Activated gamma-delta T cell treated with Interleukin-2 at 50 U/mL for 16 hours (primary cell): Measurements from ENCODE around the gene FAM222A.
"Not testable (repeated sequence)": the region's sequence is repeated elsewhere in the genome, so short reads cannot be mapped to it uniquely, and the experiment has no call there.

Experiments
- DNase-seq: peaks from one replicate; pipeline ENCODE4 v3.0.0-alpha.2; 2020

FAM222A gene

GRCh38 chr12:109694629-109695028, 19.0 kb upstream of the FAM222A start:
- DNase-seq: not testable (repeated sequence)

- no peak for DNase-seq
Measured at GRCh38 chr12:109695416-109695815, 18.2 kb upstream of the FAM222A start.

- DNase-seq: no peak
Measured at GRCh38 chr12:109695961-109696461, 17.6 kb upstream of the FAM222A start.

- no peak for DNase-seq
Measured at GRCh38 chr12:109696485-109697269, 16.9 kb upstream of the FAM222A start.

GRCh38 chr12:109697270-109697553, 16.4 kb upstream of the FAM222A start:
- DNase-seq: no peak

- no peak for DNase-seq
Measured at GRCh38 chr12:109697877-109698468, 15.7 kb upstream of the FAM222A start.

- no peak for DNase-seq
Measured at GRCh38 chr12:109698820-109699219, 14.8 kb upstream of the FAM222A start.

- DNase-seq: no peak
Measured at GRCh38 chr12:109701064-109701463, 12.6 kb upstream of the FAM222A start.

- DNase-seq: no peak
Measured at GRCh38 chr12:109702111-109702841, 11.3 kb upstream of the FAM222A start.

- no peak for DNase-seq
Measured at GRCh38 chr12:109703684-109704083, 9.9 kb upstream of the FAM222A start.

- DNase-seq: no peak
Measured at GRCh38 chr12:109704371-109705098, 9.1 kb upstream of the FAM222A start.

GRCh38 chr12:109705291-109705690, 8.3 kb upstream of the FAM222A start:
- no peak for DNase-seq

- no peak for DNase-seq
Measured at GRCh38 chr12:109706398-109706746, 7.3 kb upstream of the FAM222A start.

- DNase-seq: no peak
Measured at GRCh38 chr12:109706747-109707469, 6.7 kb upstream of the FAM222A start.

- DNase-seq: no peak
Measured at GRCh38 chr12:109707470-109707821, 6.2 kb upstream of the FAM222A start.

GRCh38 chr12:109708939-109709338, 4.7 kb upstream of the FAM222A start:
- no peak for DNase-seq

- DNase-seq: no peak
Measured at GRCh38 chr12:109709401-109709991, 4.1 kb upstream of the FAM222A start.

GRCh38 chr12:109710205-109710746, 3.3 kb upstream of the FAM222A start:
- DNase-seq: no peak

GRCh38 chr12:109710747-109711595, 2.7 kb upstream of the FAM222A start:
- no peak for DNase-seq

- no peak for DNase-seq
Measured at GRCh38 chr12:109711596-109712461, 1.8 kb upstream of the FAM222A start.
